GM12892 (cell line): ENCODE measurements around the gene EMX2.

Experiments used
- POLR2A ChIP-seq: IDR thresholded peaks from 2 replicates; pipeline ENCODE4 v1.6.1; 2011; ENCODE audit warnings: low read depth, low read length, control low read depth
- POLR2AphosphoS5 ChIP-seq: IDR thresholded peaks from 2 replicates; pipeline ENCODE4 v1.6.1; 2011; ENCODE audit warnings: low read depth, low read length, control low read depth
- TAF1 ChIP-seq: IDR thresholded peaks from 2 replicates; pipeline ENCODE4 v1.6.1; 2011; ENCODE audit warnings: low read depth, mild to moderate bottlenecking, control low read depth, low read length, borderline replicate concordance

DNA sequence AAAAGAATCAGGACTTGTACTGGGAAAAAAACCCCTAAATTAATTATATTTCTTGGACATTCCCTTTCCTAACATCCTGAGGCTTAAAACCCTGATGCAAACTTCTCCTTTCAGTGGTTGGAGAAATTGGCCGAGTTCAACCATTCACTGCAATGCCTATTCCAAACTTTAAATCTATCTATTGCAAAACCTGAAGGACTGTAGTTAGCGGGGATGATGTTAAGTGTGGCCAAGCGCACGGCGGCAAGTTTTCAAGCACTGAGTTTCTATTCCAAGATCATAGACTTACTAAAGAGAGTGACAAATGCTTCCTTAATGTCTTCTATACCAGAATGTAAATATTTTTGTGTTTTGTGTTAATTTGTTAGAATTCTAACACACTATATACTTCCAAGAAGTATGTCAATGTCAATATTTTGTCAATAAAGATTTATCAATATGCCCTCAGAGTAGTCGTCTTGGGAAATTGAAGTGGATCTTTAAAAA is 6.6 kb downstream of the EMX2 start:
- no peak for TF ChIP-seq POLR2AphosphoS5
- no peak for TF ChIP-seq TAF1
- no peak for TF ChIP-seq POLR2A
